ENCODE measurements around the gene FAM170B.

The FAM170B gene

GRCh38 chr10:49133706-49134248 is at the start of gene FAM170B:
FAM170B (minus strand) TSS chr10:49134021; CDS start chr10:49133918, 103 bp downstream.
- DNase-seq (ENCODE audit: low read depth, low spot score) = no peak

- DNase-seq (ENCODE audit: low read depth, low spot score) = no peak
These were observed 49.0 kb upstream of the FAM170B start for GRCh38 chr10:49182776-49183175.

GRCh38 chr10:49180444-49180860 is 46.6 kb upstream of the FAM170B start:
- DNase-seq (ENCODE audit: low read depth, low spot score) = no peak

- no peak for DNase-seq (ENCODE audit: low read depth, low spot score)
These were observed 46.0 kb upstream of the FAM170B start for GRCh38 chr10:49179699-49180443.

- DNase-seq (ENCODE audit: low read depth, low spot score) = no peak
These were observed 45.0 kb upstream of the FAM170B start for GRCh38 chr10:49178489-49179471.

GRCh38 chr10:49177391-49178355 is 43.9 kb upstream of the FAM170B start:
- DNase-seq (ENCODE audit: low read depth, low spot score) = no peak

- DNase-seq (ENCODE audit: low read depth, low spot score) = no peak
These were observed 42.8 kb upstream of the FAM170B start for GRCh38 chr10:49176310-49177268.

GRCh38 chr10:49175587-49176309 is 41.9 kb upstream of the FAM170B start:
- DNase-seq (ENCODE audit: low read depth, low spot score) = no peak

- no peak for DNase-seq (ENCODE audit: low read depth, low spot score)
These were observed 41.2 kb upstream of the FAM170B start for GRCh38 chr10:49174926-49175500.

GRCh38 chr10:49174261-49174925 is 40.6 kb upstream of the FAM170B start:
- no peak for DNase-seq (ENCODE audit: low read depth, low spot score)

GRCh38 chr10:49173853-49174252 is 40.0 kb upstream of the FAM170B start:
- DNase-seq (ENCODE audit: low read depth, low spot score) = no peak

GRCh38 chr10:49173201-49173772 is 39.5 kb upstream of the FAM170B start:
- no peak for DNase-seq (ENCODE audit: low read depth, low spot score)

GRCh38 chr10:49172777-49173132 is 38.9 kb upstream of the FAM170B start:
- DNase-seq (ENCODE audit: low read depth, low spot score) = no peak

- no peak for DNase-seq (ENCODE audit: low read depth, low spot score)
These were observed 38.4 kb upstream of the FAM170B start for GRCh38 chr10:49172061-49172776.

GRCh38 chr10:49171326-49172060 is 37.7 kb upstream of the FAM170B start:
- no peak for DNase-seq (ENCODE audit: low read depth, low spot score)

GRCh38 chr10:49170632-49171325 is 37.0 kb upstream of the FAM170B start:
- DNase-seq (ENCODE audit: low read depth, low spot score) = no peak

Data from brain pericyte (primary cell).